AG04450 (cell line): ENCODE measurements around the gene GPC5. TPM values are rescaled to one million over a fixed set of nuclear protein-coding genes. Genes with fewer than 3 reads are reported as not detected.

Experiments
- CTCF ChIA-PET: fragments of 300-600, 350-600 bp; formaldehyde crosslinking; extraction: SDS; loops from one replicate; lab custom pipeline; 2022; ENCODE audit warnings: antibody characterized with exemption, inconsistent platforms; lab: Charles Lee
- POLR2A ChIA-PET: fragments of 350-600 bp; formaldehyde crosslinking; extraction: SDS; loops from one replicate; lab custom pipeline; 2021; ENCODE audit warnings: antibody characterized with exemption, inconsistent platforms; lab: Yijun Ruan, JAX
- DNase-seq: peaks from one replicate; pipeline ENCODE4 v3.0.0-alpha.2; 2011; ENCODE audit warnings: low read depth, low spot score
- H3K27ac ChIP-seq: one replicate; pipeline ENCODE4 v1.5.1; 2012; ENCODE audit warnings: low read depth, low read length, control low read depth
- H3K27me3 ChIP-seq: one replicate; pipeline ENCODE4 v1.6.0; 2012; ENCODE audit warnings: low read length; ENCODE audit not compliant: control insufficient read depth, insufficient read depth
- H3K4me3 ChIP-seq: 2 replicates; pipeline ENCODE4 v1.5.1; 2011; ENCODE audit warnings: mild to moderate bottlenecking, low read depth, low read length, control low read depth
- H3K9me3 ChIP-seq: 2 replicates; pipeline ENCODE4 v1.5.1; 2012; ENCODE audit warnings: low read length; ENCODE audit not compliant: control insufficient read depth, insufficient read depth
- CTCF ChIP-seq: IDR thresholded peaks from 2 replicates; pipeline ENCODE4 v1.5.1; 2011; ENCODE audit warnings: low read depth, low read length, control low read depth, inconsistent platforms
- polyA plus RNA-seq: library from polyadenylated mRNA; depleted of rRNA; stranded (reverse); fragments of >200 nt; gene quantifications from 2 replicates; pipeline ENCODE4 v1.2.3, GENCODE V29; 2011

GPC5 gene
- polyA plus RNA-seq, 1 experiment = 3.6 TPM

GRCh38 chr13:91360246-91360751 is 38.1 kb upstream of the GPC5 start:
- DNase-seq = no peak
- POLR2A ChIA-PET = no interaction called here
- CTCF ChIA-PET = interaction anchor here (1.1 to 2.5 kb wide), 2 partner anchors 11 kb away, joined by 3 to 23 read pairs; no protein-coding TSS in a partner anchor
- Histone ChIP-seq H3K4me3 (no peak overlapping the region), H3K27ac (no peak overlapping the region), H3K9me3 (no peaks in the 10 kb centered on the region), H3K27me3 (no peaks in the 10 kb centered on the region)
- TF ChIP-seq CTCF = no peak

DNA sequence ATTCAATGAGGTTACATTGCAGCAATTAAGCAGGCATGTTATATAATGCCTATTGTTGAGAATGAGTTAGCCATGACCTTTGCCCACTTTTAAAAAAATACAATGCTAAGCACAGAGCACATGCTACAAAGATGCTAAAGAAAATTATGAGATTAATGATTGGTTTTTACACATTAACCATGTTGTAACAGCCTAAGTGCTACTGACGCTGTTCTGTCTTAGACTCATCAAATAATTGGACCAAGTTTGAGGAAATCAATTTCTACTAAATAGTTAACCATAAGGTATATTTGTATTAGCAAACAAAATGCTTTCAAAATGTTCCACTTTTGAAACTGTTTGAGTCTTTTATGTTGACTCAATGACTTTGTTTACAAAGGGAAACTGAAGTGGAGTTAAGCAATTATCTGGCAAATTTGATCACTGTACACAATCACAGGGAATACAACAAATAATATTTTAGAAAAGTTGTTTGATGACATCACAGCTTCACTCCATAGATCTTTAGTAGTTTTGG is 36.6 kb upstream of the GPC5 start:
- ChIA-PET POLR2A (no interaction called here), CTCF (no interaction called here)
- no peaks in the 10 kb centered on the region for H3K27me3 ChIP-seq
- H3K9me3 ChIP-seq = no peaks in the 10 kb centered on the region
- no peak for DNase-seq
- H3K4me3 ChIP-seq = no peak overlapping the region
- H3K27ac ChIP-seq = no peak overlapping the region
- TF ChIP-seq CTCF = no peak

DNA sequence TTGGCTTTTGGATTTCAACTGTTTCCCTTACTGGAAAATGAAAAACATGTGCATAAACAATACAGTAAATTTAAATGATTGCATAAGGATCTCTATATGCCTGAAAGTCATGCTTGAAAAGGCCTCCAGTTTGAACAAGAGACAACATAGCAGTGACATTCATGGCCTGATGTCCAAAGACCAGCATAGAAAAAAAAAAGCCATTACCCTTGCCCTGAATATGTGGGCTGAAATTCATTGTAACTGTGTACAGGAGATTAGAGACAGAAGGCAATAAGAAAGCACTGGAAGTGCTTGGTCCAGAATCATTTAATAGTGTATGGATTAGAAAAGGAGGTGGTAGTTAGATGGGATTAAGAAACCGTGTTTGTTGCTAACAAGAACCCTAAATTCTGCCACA is 35.5 kb upstream of the GPC5 start:
- Histone ChIP-seq H3K4me3 (no peak overlapping the region), H3K9me3 (no peaks in the 10 kb centered on the region), H3K27ac (no peak overlapping the region), H3K27me3 (no peaks in the 10 kb centered on the region)
- ChIA-PET CTCF (no interaction called here), POLR2A (no interaction called here)
- no peak for TF ChIP-seq CTCF
- no peak for DNase-seq

DNA sequence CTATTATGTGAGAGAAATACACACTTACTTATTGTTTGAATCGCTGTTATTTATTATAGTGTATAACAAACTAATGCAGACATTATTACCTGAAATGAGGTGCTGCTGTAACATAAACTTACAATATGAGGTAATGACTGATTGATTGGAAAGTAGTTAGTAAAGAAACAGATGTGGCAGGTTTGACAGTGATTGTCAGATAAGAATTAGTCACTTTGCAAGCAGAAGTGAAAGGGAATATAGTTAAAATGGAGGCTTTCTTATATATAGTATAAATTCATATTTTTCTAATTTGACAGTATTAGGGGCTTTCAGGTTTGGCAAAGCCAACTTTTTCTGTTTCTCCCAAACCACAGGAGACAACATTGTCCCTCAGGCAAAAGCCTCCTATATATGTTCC is 30.3 kb upstream of the GPC5 start:
- H3K27ac ChIP-seq = no peak overlapping the region
- ChIA-PET CTCF (no interaction called here), POLR2A (no interaction called here)
- H3K4me3 ChIP-seq = no peak overlapping the region
- no peaks in the 10 kb centered on the region for H3K27me3 ChIP-seq
- no peak for DNase-seq
- H3K9me3 ChIP-seq = no peaks in the 10 kb centered on the region
- TF ChIP-seq CTCF = no peak

DNA sequence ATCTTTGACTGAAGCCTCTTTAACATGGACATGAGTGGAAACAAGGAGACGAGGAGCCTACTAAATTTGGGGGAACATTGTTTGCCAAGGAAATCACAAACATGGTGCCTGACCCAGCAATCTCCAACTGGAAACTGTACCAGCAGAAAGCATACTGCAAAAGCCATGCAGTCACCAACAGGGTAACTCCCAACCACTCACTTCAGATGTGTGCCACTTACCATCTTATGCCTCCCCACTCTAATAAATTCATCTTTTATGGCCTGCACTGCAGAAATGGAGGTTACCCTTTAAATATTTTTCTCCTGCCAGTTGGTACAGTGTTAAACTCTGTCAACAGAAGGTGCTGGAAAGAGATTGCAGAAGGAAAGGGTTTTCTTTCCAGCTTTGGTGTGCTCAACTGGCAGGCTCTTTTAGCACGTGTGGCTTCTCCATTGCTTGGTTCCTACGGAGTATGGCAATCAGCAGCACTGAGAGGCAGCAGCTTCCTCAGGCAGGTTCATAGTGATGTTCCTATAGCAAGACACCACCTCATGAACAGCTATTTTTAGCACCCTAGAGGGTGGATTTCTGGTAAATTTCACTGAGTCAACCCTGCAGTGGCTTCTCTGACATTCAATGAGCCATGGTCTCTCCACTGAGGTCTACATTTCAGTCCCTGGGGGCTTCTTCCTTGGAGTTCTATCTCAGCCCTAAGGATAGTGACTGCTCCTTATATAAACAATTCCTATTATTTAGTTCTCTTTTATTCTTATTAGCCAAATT is 29.6 kb upstream of the GPC5 start:
- no peak for DNase-seq
- no peak for TF ChIP-seq CTCF
- no peak overlapping the region for H3K27ac ChIP-seq
- CTCF ChIA-PET = no interaction called here
- no peaks in the 10 kb centered on the region for H3K27me3 ChIP-seq
- POLR2A ChIA-PET = no interaction called here
- H3K9me3 ChIP-seq = no peaks in the 10 kb centered on the region
- no peak overlapping the region for H3K4me3 ChIP-seq
